Fibroblast of villous mesenchyme (primary cell): ENCODE measurements around the gene ESD. TPM values are rescaled to one million over a fixed set of nuclear protein-coding genes. Genes with fewer than 3 reads are reported as not detected.
"Not testable (repeated sequence)": the region's sequence is repeated elsewhere in the genome, so short reads cannot be mapped to it uniquely, and the experiment has no call there.

ENCODE experiments used
- DNase-seq: peaks from one replicate; pipeline ENCODE4 v3.0.0-alpha.2; 2010; ENCODE audit warnings: low read depth
- H3K4me3 ChIP-seq: 2 replicates; pipeline ENCODE4 v1.5.1; 2011; ENCODE audit warnings: low read depth, mild to moderate bottlenecking, low read length
- total RNA-seq: library from RNA; depleted of rRNA; stranded (reverse); fragments of >200 nt; gene quantifications from 2 replicates; pipeline ENCODE4 v1.2.3, GENCODE V29; 2012
- TF ChIP-seq, protein P1 (sequence below): IDR thresholded peaks from 2 replicates; pipeline ENCODE4 v1.5.1; 2012; ENCODE audit warnings: low read depth, mild to moderate bottlenecking, low read length; ENCODE audit not compliant: insufficient read depth

ESD gene
- total RNA-seq, 1 donor, result 118 TPM

GRCh38 chr13:46759846-46760245 is 37.1 kb downstream of the ESD start:
- no peak overlapping the region for H3K4me3 ChIP-seq
- no peak for DNase-seq
- TF ChIP-seq, protein P1, sequence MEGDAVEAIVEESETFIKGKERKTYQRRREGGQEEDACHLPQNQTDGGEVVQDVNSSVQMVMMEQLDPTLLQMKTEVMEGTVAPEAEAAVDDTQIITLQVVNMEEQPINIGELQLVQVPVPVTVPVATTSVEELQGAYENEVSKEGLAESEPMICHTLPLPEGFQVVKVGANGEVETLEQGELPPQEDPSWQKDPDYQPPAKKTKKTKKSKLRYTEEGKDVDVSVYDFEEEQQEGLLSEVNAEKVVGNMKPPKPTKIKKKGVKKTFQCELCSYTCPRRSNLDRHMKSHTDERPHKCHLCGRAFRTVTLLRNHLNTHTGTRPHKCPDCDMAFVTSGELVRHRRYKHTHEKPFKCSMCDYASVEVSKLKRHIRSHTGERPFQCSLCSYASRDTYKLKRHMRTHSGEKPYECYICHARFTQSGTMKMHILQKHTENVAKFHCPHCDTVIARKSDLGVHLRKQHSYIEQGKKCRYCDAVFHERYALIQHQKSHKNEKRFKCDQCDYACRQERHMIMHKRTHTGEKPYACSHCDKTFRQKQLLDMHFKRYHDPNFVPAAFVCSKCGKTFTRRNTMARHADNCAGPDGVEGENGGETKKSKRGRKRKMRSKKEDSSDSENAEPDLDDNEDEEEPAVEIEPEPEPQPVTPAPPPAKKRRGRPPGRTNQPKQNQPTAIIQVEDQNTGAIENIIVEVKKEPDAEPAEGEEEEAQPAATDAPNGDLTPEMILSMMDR, result no peak

DNA sequence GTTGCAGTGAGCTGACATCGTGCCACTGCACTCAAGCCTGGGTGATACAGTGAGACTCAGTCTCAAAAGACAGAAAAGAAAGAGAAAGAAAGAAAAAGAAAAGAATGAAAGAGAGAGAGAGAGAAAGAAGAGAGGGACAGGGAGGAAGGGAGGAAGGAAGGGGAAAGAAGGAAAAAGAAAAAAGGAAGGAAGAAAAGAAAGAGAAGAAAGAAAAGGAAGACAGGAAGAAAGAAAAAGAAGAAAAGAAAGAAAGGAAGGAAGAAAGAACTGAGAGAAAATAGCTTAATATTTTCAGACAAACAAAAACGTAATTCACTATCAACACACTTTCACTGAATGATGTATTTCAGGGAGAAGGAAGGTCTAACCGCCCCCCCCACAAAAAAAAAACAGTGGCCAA is 39.3 kb downstream of the ESD start:
- DNase-seq, result no peak
- TF ChIP-seq, protein P1, result no peak
- H3K4me3 ChIP-seq, result no peak overlapping the region

GRCh38 chr13:46756977-46757376 is 40.0 kb downstream of the ESD start:
- H3K4me3 ChIP-seq, result no peak overlapping the region
- TF ChIP-seq, protein P1, result no peak
- DNase-seq, result peak; percentile 81

- not testable (repeated sequence) for H3K4me3 ChIP-seq, DNase-seq
Observed at GRCh38 chr13:46755508-46755907, 41.5 kb downstream of the ESD start.

- TF ChIP-seq, protein P1, result no peak
- no peak overlapping the region for H3K4me3 ChIP-seq
Observed at GRCh38 chr13:46754812-46755211, 42.1 kb downstream of the ESD start.

GRCh38 chr13:46753917-46754316 is 43.0 kb downstream of the ESD start:
- H3K4me3 ChIP-seq, result no peak overlapping the region
- no peak for DNase-seq
- TF ChIP-seq, protein P1, result no peak

More at GRCh38 chr13:46754812-46755211, 42.1 kb downstream of the ESD start:
- DNase-seq, result no peak

GRCh38 chr13:46753137-46753536 is 43.8 kb downstream of the ESD start:
- TF ChIP-seq, protein P1, result no peak

More at GRCh38 chr13:46753137-46753536, 43.8 kb downstream of the ESD start:
- DNase-seq, result no peak
- H3K4me3 ChIP-seq, result no peak overlapping the region
